MM.1S (cell line): ENCODE data around the gene SERP2.

Experiments
- DNase-seq: peaks from one replicate; pipeline ENCODE4 v3.0.0-alpha.2; 2015
- H2AFZ ChIP-seq: fragments of 300-600 bp; sonication (generic); 2 replicates; pipeline ENCODE4 v1.6.0; 2016; ENCODE audit warnings: antibody characterized with exemption, low read length
- H3F3A ChIP-seq: fragments of 300-600 bp; sonication (generic); 2 replicates; pipeline ENCODE4 v1.6.1; 2016; ENCODE audit warnings: mild to moderate bottlenecking, antibody characterized with exemption, low read length, moderate library complexity, mixed read lengths; ENCODE audit not compliant: insufficient read depth
- H3K27ac ChIP-seq: fragments of 300-600 bp; sonication (generic); 2 replicates; pipeline ENCODE4 v1.5.1; 2016; ENCODE audit warnings: mild to moderate bottlenecking, low read length
- H3K27me3 ChIP-seq: fragments of 300-600 bp; sonication (generic); replicated peaks from 2 replicates; pipeline ENCODE4 v1.6.0; 2016; ENCODE audit warnings: low read length; ENCODE audit not compliant: insufficient read depth
- H3K36me3 ChIP-seq: fragments of 300-600 bp; sonication (generic); replicated peaks from 2 replicates; pipeline ENCODE4 v1.6.1; 2016; ENCODE audit warnings: mild to moderate bottlenecking, low read length, mixed read lengths; ENCODE audit not compliant: insufficient read depth
- H3K4me1 ChIP-seq: fragments of 300-600 bp; sonication (generic); 2 replicates; pipeline ENCODE4 v1.6.1; 2016; ENCODE audit warnings: low read length, mixed read lengths
- H3K4me2 ChIP-seq: fragments of 300-600 bp; sonication (generic); 2 replicates; pipeline ENCODE4 v1.6.0; 2016; ENCODE audit warnings: low read depth, low read length
- H3K4me3 ChIP-seq: fragments of 300-600 bp; sonication (generic); 2 replicates; pipeline ENCODE4 v1.5.1; 2016; ENCODE audit warnings: low read length, mixed read lengths
- H3K79me2 ChIP-seq: fragments of 300-600 bp; sonication (generic); 2 replicates; pipeline ENCODE4 v1.6.1; 2016; ENCODE audit warnings: mixed run types, low read length, mixed read lengths
- H3K9ac ChIP-seq: fragments of 300-600 bp; sonication (generic); 2 replicates; pipeline ENCODE4 v1.6.1; 2016; ENCODE audit warnings: low read length, mixed read lengths
- H3K9me2 ChIP-seq: fragments of 300-600 bp; sonication (generic); replicated peaks from 2 replicates; pipeline ENCODE4 v1.6.1; 2016; ENCODE audit warnings: mild to moderate bottlenecking, low read length, mixed read lengths; ENCODE audit not compliant: insufficient read depth
- H3K9me3 ChIP-seq: fragments of 300-600 bp; sonication (generic); replicated peaks from 2 replicates; pipeline ENCODE4 v1.6.1; 2016; ENCODE audit warnings: mild to moderate bottlenecking, low read length, mixed read lengths; ENCODE audit not compliant: insufficient read depth
- H4K20me1 ChIP-seq: fragments of 300-600 bp; sonication (generic); 2 replicates; pipeline ENCODE4 v1.6.1; 2016; ENCODE audit warnings: mild to moderate bottlenecking, low read length, moderate library complexity, mixed read lengths; ENCODE audit not compliant: insufficient read depth
- CTCF ChIP-seq: fragments of 300-600 bp; sonication (generic); IDR thresholded peaks from 2 replicates; pipeline ENCODE4 v1.5.1; 2016; ENCODE audit warnings: antibody characterized with exemption, low read length, mixed read lengths
- EZH2 ChIP-seq: fragments of 300-600 bp; sonication (generic); optimal IDR thresholded peaks from 2 replicates; pipeline ENCODE3; 2017; ENCODE audit warnings: low read depth, mild to moderate bottlenecking, antibody characterized with exemption, low read length, mixed read lengths
- EZH2phosphoT487 ChIP-seq: fragments of 300-600 bp; sonication (generic); IDR thresholded peaks from 2 replicates; pipeline ENCODE4 v1.6.1; 2018; ENCODE audit warnings: antibody characterized with exemption, low read length

Gene SERP2

GRCh38 chr13:44401577-44401976 lies 28.0 kb downstream of the SERP2 start:
- no peaks in the 10 kb centered on the region for H3K9me3 ChIP-seq
- no peak overlapping the region for H3K4me3 ChIP-seq
- no peak overlapping the region for H3K4me2 ChIP-seq
- DNase-seq: no peak
- no peak for TF ChIP-seq EZH2phosphoT487
- no peak for TF ChIP-seq EZH2
- TF ChIP-seq CTCF: no peak
- no peaks in the 10 kb centered on the region for H3K36me3 ChIP-seq
- H3F3A ChIP-seq: no peaks in the 10 kb centered on the region
- no peaks in the 10 kb centered on the region for H3K79me2 ChIP-seq
- H4K20me1 ChIP-seq: no peaks in the 10 kb centered on the region
- no peaks in the 10 kb centered on the region for H3K27me3 ChIP-seq
- no peaks in the 10 kb centered on the region for H3K4me1 ChIP-seq
- H3K9me2 ChIP-seq: no peaks in the 10 kb centered on the region
- no peak overlapping the region for H2AFZ ChIP-seq
- no peak overlapping the region for H3K27ac ChIP-seq
- H3K9ac ChIP-seq: no peak overlapping the region

GRCh38 chr13:44402899-44403445 lies 29.3 kb downstream of the SERP2 start:
- Histone ChIP-seq H3K27me3 (no peaks in the 10 kb centered on the region), H3K79me2 (no peaks in the 10 kb centered on the region), H3K36me3 (no peaks in the 10 kb centered on the region), H3K27ac (no peak overlapping the region), H4K20me1 (no peaks in the 10 kb centered on the region), H3K9me2 (no peaks in the 10 kb centered on the region), H3K4me2 (no peak overlapping the region), H3K4me1 (no peaks in the 10 kb centered on the region), H3K4me3 (no peak overlapping the region), H2AFZ (no peak overlapping the region), H3K9ac (no peak overlapping the region), H3K9me3 (no peaks in the 10 kb centered on the region), H3F3A (no peaks in the 10 kb centered on the region)
- no peak for DNase-seq
- TF ChIP-seq EZH2phosphoT487 (no peak), CTCF (no peak), EZH2 (no peak)

DNA sequence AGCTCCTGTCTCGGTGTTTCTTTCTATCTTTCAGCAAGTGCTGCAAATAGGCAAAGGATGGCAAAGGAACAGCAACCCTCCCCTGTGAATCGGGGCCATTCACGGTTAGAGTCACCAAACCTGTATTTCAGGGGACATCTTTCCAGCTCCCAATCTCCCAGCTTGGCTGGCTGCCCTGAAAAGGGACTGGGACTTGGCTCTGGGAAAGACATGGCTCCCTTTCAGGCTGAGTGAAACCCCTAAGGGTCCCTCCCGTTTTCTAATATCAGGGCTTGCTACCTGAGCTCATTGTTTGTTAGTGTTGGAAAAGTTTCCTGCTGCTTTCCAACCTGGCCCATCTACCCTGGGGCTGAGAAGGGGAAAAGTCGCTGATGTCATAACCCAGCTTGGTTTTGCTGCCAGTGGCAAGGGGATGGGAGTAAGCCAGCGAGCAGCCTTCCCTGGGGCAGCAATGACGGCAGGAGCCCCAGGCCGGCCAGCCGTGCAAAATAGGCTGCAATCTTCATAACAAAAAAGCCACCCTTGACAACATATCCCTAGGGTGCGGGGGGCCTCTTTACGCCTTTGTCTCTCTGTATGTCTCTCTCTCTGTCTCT lies 29.9 kb downstream of the SERP2 start:
- Histone ChIP-seq H3K4me1 (no peaks in the 10 kb centered on the region), H3K27ac (no peak overlapping the region)

More for the DNA sequence above, 29.9 kb downstream of the SERP2 start:
- Histone ChIP-seq H3K79me2 (no peaks in the 10 kb centered on the region), H3F3A (no peaks in the 10 kb centered on the region), H3K27me3 (no peaks in the 10 kb centered on the region), H3K9me2 (no peaks in the 10 kb centered on the region), H3K36me3 (no peaks in the 10 kb centered on the region), H3K4me2 (no peak overlapping the region), H3K9ac (no peak overlapping the region), H3K9me3 (no peaks in the 10 kb centered on the region), H4K20me1 (no peaks in the 10 kb centered on the region), H3K4me3 (no peak overlapping the region), H2AFZ (no peak overlapping the region)
- DNase-seq: no peak
- TF ChIP-seq CTCF (no peak), EZH2 (no peak), EZH2phosphoT487 (no peak)
